Measurements from ENCODE around the gene ANKRD12.

Gene ANKRD12

DNA sequence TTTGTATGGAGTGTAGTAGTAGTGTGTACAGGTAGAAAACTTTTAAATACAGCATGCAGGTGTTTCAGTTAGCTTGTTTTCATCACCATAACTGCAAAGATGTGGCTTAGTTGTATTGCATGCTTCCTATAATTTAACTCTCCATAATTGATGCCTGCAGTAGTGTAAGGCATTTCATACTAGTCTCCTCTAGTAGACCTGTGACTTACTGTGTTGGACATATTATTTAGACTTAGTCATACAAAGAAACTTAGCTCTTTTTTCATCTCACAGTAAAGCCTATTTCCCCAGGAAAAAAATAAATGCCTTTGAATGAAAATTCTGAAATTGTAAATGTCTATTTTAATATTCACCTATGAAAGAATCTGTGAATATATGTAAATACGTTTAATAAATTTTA is 145.2 kb downstream of the ANKRD12 start:
- Histone ChIP-seq H3K27me3 (ENCODE audit: low read length) (no peaks in the 10 kb centered on the region), H3K9me3 (ENCODE audit: insufficient read depth, low read length) (no peaks in the 10 kb centered on the region), H3F3A (ENCODE audit: insufficient read depth) (no peaks in the 10 kb centered on the region), H4K20me1 (ENCODE audit: low read depth, low read length) (no peaks in the 10 kb centered on the region), H3K79me2 (ENCODE audit: insufficient read depth, low read length) (no peaks in the 10 kb centered on the region), H3K9me2 (replicated peaks; ENCODE audit: insufficient read depth, low read length) (no peaks in the 10 kb centered on the region), H3K36me3 (ENCODE audit: low read length) (peaks cover 2% of the 10 kb centered on the region; the same call in 1 of the 2 replicates), H3K4me2 (ENCODE audit: low read depth, low read length, poor library complexity, severe bottlenecking) (no peak overlapping the region), H3K9ac (ENCODE audit: low read length) (no peak overlapping the region), H3K27ac (ENCODE audit: low read depth, low read length) (no peak overlapping the region), H3K4me3 (ENCODE audit: insufficient read depth, low read length, poor library complexity, severe bottlenecking) (no peak overlapping the region), H2AFZ (ENCODE audit: low read depth, low read length, severe bottlenecking) (no peak overlapping the region)
- TF ChIP-seq, protein P1, sequence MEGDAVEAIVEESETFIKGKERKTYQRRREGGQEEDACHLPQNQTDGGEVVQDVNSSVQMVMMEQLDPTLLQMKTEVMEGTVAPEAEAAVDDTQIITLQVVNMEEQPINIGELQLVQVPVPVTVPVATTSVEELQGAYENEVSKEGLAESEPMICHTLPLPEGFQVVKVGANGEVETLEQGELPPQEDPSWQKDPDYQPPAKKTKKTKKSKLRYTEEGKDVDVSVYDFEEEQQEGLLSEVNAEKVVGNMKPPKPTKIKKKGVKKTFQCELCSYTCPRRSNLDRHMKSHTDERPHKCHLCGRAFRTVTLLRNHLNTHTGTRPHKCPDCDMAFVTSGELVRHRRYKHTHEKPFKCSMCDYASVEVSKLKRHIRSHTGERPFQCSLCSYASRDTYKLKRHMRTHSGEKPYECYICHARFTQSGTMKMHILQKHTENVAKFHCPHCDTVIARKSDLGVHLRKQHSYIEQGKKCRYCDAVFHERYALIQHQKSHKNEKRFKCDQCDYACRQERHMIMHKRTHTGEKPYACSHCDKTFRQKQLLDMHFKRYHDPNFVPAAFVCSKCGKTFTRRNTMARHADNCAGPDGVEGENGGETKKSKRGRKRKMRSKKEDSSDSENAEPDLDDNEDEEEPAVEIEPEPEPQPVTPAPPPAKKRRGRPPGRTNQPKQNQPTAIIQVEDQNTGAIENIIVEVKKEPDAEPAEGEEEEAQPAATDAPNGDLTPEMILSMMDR (IDR thresholded peaks at IDR 0.05; ENCODE audit: insufficient read depth, low read length, poor library complexity, severe bottlenecking) = no peak
- no peak for TF ChIP-seq EZH2phosphoT487 (conservative IDR thresholded peaks at IDR 0.05; ENCODE audit: low read length)

DNA sequence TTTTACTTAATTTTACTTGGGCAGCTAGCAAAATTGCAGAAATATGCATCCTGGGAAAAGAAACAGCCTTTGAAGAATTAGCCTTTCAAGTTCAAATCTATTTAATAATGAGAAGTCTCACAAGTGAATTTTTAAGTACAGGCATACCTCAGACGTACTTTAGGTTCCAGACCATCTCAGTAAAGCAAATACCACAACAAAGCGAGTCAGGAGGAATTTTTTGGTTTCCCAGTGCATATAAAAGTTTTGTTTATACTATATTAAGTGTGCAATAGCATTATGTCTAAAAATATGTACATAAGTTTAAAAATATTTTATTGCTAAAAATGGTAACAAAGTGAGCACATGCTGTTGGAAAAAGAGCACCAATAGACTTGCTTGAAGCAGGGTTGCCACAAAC is 147.2 kb downstream of the ANKRD12 start:
- Histone ChIP-seq H2AFZ (ENCODE audit: low read depth, low read length, severe bottlenecking) (no peak overlapping the region), H3K9me3 (ENCODE audit: insufficient read depth, low read length) (no peaks in the 10 kb centered on the region), H3K4me3 (ENCODE audit: insufficient read depth, low read length, poor library complexity, severe bottlenecking) (no peak overlapping the region), H3F3A (ENCODE audit: insufficient read depth) (no peaks in the 10 kb centered on the region), H3K79me2 (ENCODE audit: insufficient read depth, low read length) (no peaks in the 10 kb centered on the region), H3K27ac (ENCODE audit: low read depth, low read length) (no peak overlapping the region), H3K9me2 (replicated peaks; ENCODE audit: insufficient read depth, low read length) (no peaks in the 10 kb centered on the region), H3K4me2 (ENCODE audit: low read depth, low read length, poor library complexity, severe bottlenecking) (no peak overlapping the region), H3K9ac (ENCODE audit: low read length) (no peak overlapping the region), H4K20me1 (ENCODE audit: low read depth, low read length) (no peaks in the 10 kb centered on the region), H3K36me3 (ENCODE audit: low read length) (peaks cover 2% of the 10 kb centered on the region; the same call in 1 of the 2 replicates), H3K27me3 (ENCODE audit: low read length) (no peaks in the 10 kb centered on the region)
- TF ChIP-seq, protein P1 (IDR thresholded peaks at IDR 0.05; ENCODE audit: insufficient read depth, low read length, poor library complexity, severe bottlenecking) = no peak
- TF ChIP-seq EZH2phosphoT487 (conservative IDR thresholded peaks at IDR 0.05; ENCODE audit: low read length) = no peak

DNA sequence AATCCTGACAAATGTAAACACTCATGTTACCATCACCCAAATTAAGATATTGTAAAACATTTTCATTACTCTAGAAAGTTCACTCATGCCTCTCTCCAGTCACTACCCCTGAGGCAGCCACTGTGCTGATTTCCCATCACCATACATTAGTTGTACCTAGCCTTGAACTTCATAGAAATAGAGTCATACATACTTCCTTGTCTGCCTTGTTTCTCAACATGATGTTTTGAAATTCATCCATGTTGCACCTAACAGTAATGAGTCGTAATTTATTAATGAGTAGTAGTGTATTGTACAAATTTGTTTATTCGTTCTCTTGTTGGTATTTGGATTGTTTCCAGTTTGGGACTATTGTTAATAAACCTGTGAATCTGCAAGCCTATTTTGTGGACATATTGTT is 149.0 kb downstream of the ANKRD12 start:
- no peak overlapping the region for H2AFZ ChIP-seq (ENCODE audit: low read depth, low read length, severe bottlenecking)
- H3K4me3 ChIP-seq (ENCODE audit: insufficient read depth, low read length, poor library complexity, severe bottlenecking) = no peak overlapping the region
- no peak overlapping the region for H3K4me2 ChIP-seq (ENCODE audit: low read depth, low read length, poor library complexity, severe bottlenecking)
- H3K79me2 ChIP-seq (ENCODE audit: insufficient read depth, low read length) = no peaks in the 10 kb centered on the region
- H3K9ac ChIP-seq (ENCODE audit: low read length) = no peak overlapping the region
- no peaks in the 10 kb centered on the region for H4K20me1 ChIP-seq (ENCODE audit: low read depth, low read length)
- H3K27me3 ChIP-seq (ENCODE audit: low read length) = no peaks in the 10 kb centered on the region
- no peaks in the 10 kb centered on the region for H3K36me3 ChIP-seq (ENCODE audit: low read length)
- no peak overlapping the region for H3K27ac ChIP-seq (ENCODE audit: low read depth, low read length)
- no peaks in the 10 kb centered on the region for H3F3A ChIP-seq (ENCODE audit: insufficient read depth)
- H3K9me2 ChIP-seq (replicated peaks; ENCODE audit: insufficient read depth, low read length) = no peaks in the 10 kb centered on the region
- no peaks in the 10 kb centered on the region for H3K9me3 ChIP-seq (ENCODE audit: insufficient read depth, low read length)
- TF ChIP-seq EZH2phosphoT487 (conservative IDR thresholded peaks at IDR 0.05; ENCODE audit: low read length) = no peak
- TF ChIP-seq, protein P1 (IDR thresholded peaks at IDR 0.05; ENCODE audit: insufficient read depth, low read length, poor library complexity, severe bottlenecking) = no peak
